ENCODE measurements around the gene LMF1. TPM values are rescaled to one million over a fixed set of nuclear protein-coding genes. Genes with fewer than 3 reads are reported as not detected.

The LMF1 gene
- total and polyA plus RNA-seq, 2 of the 4 experiments (the other 2 are of a cell fraction): 7.7 to 13.1 TPM

- TF ChIP-seq SMC3 (IDR thresholded peaks at IDR 0.05; ENCODE audit: low read depth, low read length): no peak
- no peak for TF ChIP-seq ELK1 (IDR thresholded peaks at IDR 0.05; ENCODE audit: borderline replicate concordance, low read depth, low read length)
- TF ChIP-seq CHD1 (IDR thresholded peaks at IDR 0.05; ENCODE audit: low read depth, low read length): no peak
- TF ChIP-seq CEBPB (IDR thresholded peaks at IDR 0.05; ENCODE audit: low read depth, low read length): no peak
- TF ChIP-seq RFX5 (IDR thresholded peaks at IDR 0.05; ENCODE audit: low read depth, low read length): no peak
- TF ChIP-seq MXI1 (IDR thresholded peaks at IDR 0.05; ENCODE audit: borderline replicate concordance, low read depth, low read length): no peak
- no peak for TF ChIP-seq NFE2L2 (IDR thresholded peaks at IDR 0.05; ENCODE audit: low read depth, low read length)
- no peak for TF ChIP-seq MAZ (IDR thresholded peaks at IDR 0.05; ENCODE audit: borderline replicate concordance, low read depth, low read length)
These were observed 55.2 kb downstream of the LMF1 start for GRCh38 chr16:915546-915945.

More at GRCh38 chr16:915546-915945, 55.2 kb downstream of the LMF1 start:
- no peak overlapping the region for H3K9ac ChIP-seq (ENCODE audit: low read depth, low read length)
- no peaks in the 10 kb centered on the region; the same call in 1 of the 2 replicates for H3K9me3 ChIP-seq (ENCODE audit: control insufficient read depth, insufficient read depth, low read length)
- H3K9me1 ChIP-seq (ENCODE audit: insufficient read depth, low read length): peaks cover 4% of the 10 kb centered on the region; the same call in 1 of the 2 replicates
- no peak overlapping the region for H2BK20ac ChIP-seq (ENCODE audit: low read depth, low read length)
- intact Hi-C loops (cut with micrococcal nuclease) (no loop called here), in situ Hi-C loops (cut with MboI; ENCODE audit: low sequenced_read_pairs) (no loop called here), dilution Hi-C loops (cut with HindIII; ENCODE audit: low sequenced_read_pairs, unreplicated experiment) (no loop called here)
- H3K4me2 ChIP-seq (ENCODE audit: low read depth, low read length): no peak overlapping the region
- H3K36me3 ChIP-seq (ENCODE audit: control insufficient read depth, insufficient read depth, low read length): peaks cover 1% of the 10 kb centered on the region; the same call in 1 of the 2 replicates
- H3K4me3 ChIP-seq (ENCODE audit: insufficient read depth, low read depth, low read length): no peak overlapping the region
- H3K56ac ChIP-seq (ENCODE audit: extremely low read depth, insufficient read depth, low read length): no peak overlapping the region
- 91% methylated on average over 15 of the region's 19 CpGs; no CpG with 5 or more reads in 1 of the 2 experiments for WGBS, 2 experiments (ENCODE audit: extremely low coverage in 2 of 2, insufficient read length in 1 of 2)
- H2BK120ac ChIP-seq (ENCODE audit: low read depth, low read length): no peak overlapping the region
- H3K4me1 ChIP-seq (ENCODE audit: control insufficient read depth, insufficient read depth, low read length): peaks cover 9% of the 10 kb centered on the region
- H3K18ac ChIP-seq (ENCODE audit: low read depth, low read length): no peak overlapping the region
- no peaks in the 10 kb centered on the region for H4K20me1 ChIP-seq (ENCODE audit: insufficient read depth, low read length)
- no peak overlapping the region for H2AK5ac ChIP-seq (ENCODE audit: low read depth, low read length)
- H3K14ac ChIP-seq (replicated peaks; ENCODE audit: low read depth, low read length): no peak overlapping the region
- ChIA-PET CTCF (no interaction called here), POLR2A (ENCODE audit: unreplicated experiment) (no interaction called here)
- no peak overlapping the region for H2AK9ac ChIP-seq (replicated peaks; ENCODE audit: low read depth, low read length, poor library complexity)
- no peak overlapping the region for H3K4ac ChIP-seq (ENCODE audit: low read depth, low read length)
- DNase-seq (no peak), ATAC-seq (ENCODE audit: low read depth) (no peak)
- H4K5ac ChIP-seq (ENCODE audit: low read depth, low read length): no peak overlapping the region
- H3K27me3 ChIP-seq (ENCODE audit: control insufficient read depth, insufficient read depth, low read length): no peaks in the 10 kb centered on the region
- H2AFZ ChIP-seq (replicated peaks; ENCODE audit: low read length, poor library complexity): no peak overlapping the region
- no peak overlapping the region for H2BK15ac ChIP-seq (ENCODE audit: low read depth, low read length)
- no peak overlapping the region for H4K91ac ChIP-seq (ENCODE audit: insufficient read depth, low read depth, low read length)
- H3K23ac ChIP-seq (ENCODE audit: low read depth, low read length): no peak overlapping the region
- no peak overlapping the region for H4K8ac ChIP-seq (ENCODE audit: low read depth in 2 of 2, low read length in 2 of 2)
- BruUV-seq (replicated peaks): no TSS peak
- no peaks in the 10 kb centered on the region for H3K79me1 ChIP-seq (ENCODE audit: low read depth in 1 of 2, low read length in 2 of 2)
- H3K27ac ChIP-seq (ENCODE audit: insufficient read depth, low read length): no peak overlapping the region
- H2BK5ac ChIP-seq (ENCODE audit: low read depth, low read length, poor library complexity, severe bottlenecking): no peak overlapping the region
